NB4 (cell line): ENCODE results near the gene ANTXR1.

ENCODE experiments used
- POLR2A ChIP-seq: IDR thresholded peaks from 2 replicates; pipeline ENCODE4 v1.6.1; 2011; ENCODE audit warnings: mild to moderate bottlenecking; ENCODE audit not compliant: insufficient read length; ENCODE audit errors: extremely low read depth
- TF ChIP-seq, protein P1 (sequence below): IDR thresholded peaks from one replicate; pipeline ENCODE4 v1.5.1; 2012; ENCODE audit warnings: low read depth, low read length

GRCh38 chr2:69125816-69126215 is 112.8 kb downstream of the ANTXR1 start:
- TF ChIP-seq, protein P1, sequence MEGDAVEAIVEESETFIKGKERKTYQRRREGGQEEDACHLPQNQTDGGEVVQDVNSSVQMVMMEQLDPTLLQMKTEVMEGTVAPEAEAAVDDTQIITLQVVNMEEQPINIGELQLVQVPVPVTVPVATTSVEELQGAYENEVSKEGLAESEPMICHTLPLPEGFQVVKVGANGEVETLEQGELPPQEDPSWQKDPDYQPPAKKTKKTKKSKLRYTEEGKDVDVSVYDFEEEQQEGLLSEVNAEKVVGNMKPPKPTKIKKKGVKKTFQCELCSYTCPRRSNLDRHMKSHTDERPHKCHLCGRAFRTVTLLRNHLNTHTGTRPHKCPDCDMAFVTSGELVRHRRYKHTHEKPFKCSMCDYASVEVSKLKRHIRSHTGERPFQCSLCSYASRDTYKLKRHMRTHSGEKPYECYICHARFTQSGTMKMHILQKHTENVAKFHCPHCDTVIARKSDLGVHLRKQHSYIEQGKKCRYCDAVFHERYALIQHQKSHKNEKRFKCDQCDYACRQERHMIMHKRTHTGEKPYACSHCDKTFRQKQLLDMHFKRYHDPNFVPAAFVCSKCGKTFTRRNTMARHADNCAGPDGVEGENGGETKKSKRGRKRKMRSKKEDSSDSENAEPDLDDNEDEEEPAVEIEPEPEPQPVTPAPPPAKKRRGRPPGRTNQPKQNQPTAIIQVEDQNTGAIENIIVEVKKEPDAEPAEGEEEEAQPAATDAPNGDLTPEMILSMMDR: no peak
- no peak for TF ChIP-seq POLR2A
